Neural progenitor cell (in vitro differentiated cells): ENCODE measurements around the gene RABIF. TPM values are rescaled to one million over a fixed set of nuclear protein-coding genes. Genes with fewer than 3 reads are reported as not detected.
"Not testable (repeated sequence)": the region's sequence is repeated elsewhere in the genome, so short reads cannot be mapped to it uniquely, and the experiment has no call there.

Source experiments
- DNase-seq: peaks from one replicate; pipeline ENCODE4 v3.0.0-alpha.2; 2016; ENCODE audit warnings: low spot score
- H2AFZ ChIP-seq: fragments of 200-600 bp; sonication (generic); replicated peaks from 2 replicates; pipeline ENCODE4 v1.6.1; 2016; ENCODE audit warnings: antibody characterized with exemption
- H3F3A ChIP-seq: fragments of 200-600 bp; sonication (generic); 2 replicates; pipeline ENCODE4 v1.6.1; 2016; ENCODE audit warnings: antibody characterized with exemption, low read depth
- H3K27ac ChIP-seq: fragments of 200-600 bp; sonication (generic); 2 replicates; pipeline ENCODE4 v1.5.1; 2016; ENCODE audit warnings: mild to moderate bottlenecking
- H3K27me3 ChIP-seq: fragments of 200-600 bp; sonication (generic); 2 replicates; pipeline ENCODE4 v1.6.1; 2016; ENCODE audit warnings: mild to moderate bottlenecking, moderate library complexity
- H3K36me3 ChIP-seq: fragments of 200-600 bp; sonication (generic); 2 replicates; pipeline ENCODE4 v1.5.1; 2016
- H3K4me1 ChIP-seq: fragments of 200-600 bp; sonication (generic); 2 replicates; pipeline ENCODE4 v1.6.1; 2016; ENCODE audit warnings: mixed run types
- H3K4me2 ChIP-seq: fragments of 200-600 bp; sonication (generic); 2 replicates; pipeline ENCODE4 v1.6.1; 2016
- H3K4me3 ChIP-seq: fragments of 200-600 bp; sonication (generic); 2 replicates; pipeline ENCODE4 v1.5.1; 2016
- H3K79me2 ChIP-seq: fragments of 200-600 bp; sonication (generic); 2 replicates; pipeline ENCODE4 v1.6.1; 2016; ENCODE audit warnings: low read depth
- H3K9ac ChIP-seq: fragments of 200-600 bp; sonication (generic); 2 replicates; pipeline ENCODE4 v1.6.1; 2016
- H3K9me3 ChIP-seq: fragments of 200-600 bp; sonication (generic); 2 replicates; pipeline ENCODE4 v1.5.1; 2016; ENCODE audit warnings: low read depth
- H4K20me1 ChIP-seq: fragments of 200-600 bp; sonication (generic); 2 replicates; pipeline ENCODE4 v1.6.1; 2016; ENCODE audit warnings: low read depth
- H3K27ac Mint-ChIP-seq: 3 replicates; pipeline ENCODE4 v1.8.0; 2021; ENCODE audit warnings: mixed read lengths
- H3K27me3 Mint-ChIP-seq: 2 replicates; pipeline ENCODE4 v1.8.0; 2022; ENCODE audit warnings: low read depth, mild to moderate bottlenecking, inconsistent platforms, moderate library complexity, mixed read lengths; ENCODE audit not compliant: insufficient read depth
- H3K36me3 Mint-ChIP-seq: 3 replicates; pipeline ENCODE4 v1.8.0; 2021; ENCODE audit warnings: mixed read lengths
- H3K4me1 Mint-ChIP-seq: 3 replicates; pipeline ENCODE4 v1.8.0; 2021; ENCODE audit warnings: mixed read lengths
- H3K4me3 Mint-ChIP-seq: 3 replicates; pipeline ENCODE4 v1.8.0; 2021; ENCODE audit warnings: mild to moderate bottlenecking, moderate library complexity, mixed read lengths
- H3K9me3 Mint-ChIP-seq: 3 replicates; pipeline ENCODE4 v1.8.0; 2020; ENCODE audit warnings: mixed read lengths
- EZH2 ChIP-seq: fragments of 200-600 bp; sonication (generic); IDR thresholded peaks from 2 replicates; pipeline ENCODE4 v1.6.1; 2017; ENCODE audit warnings: antibody characterized with exemption, mild to moderate bottlenecking, moderate library complexity
- EZH2phosphoT487 ChIP-seq: fragments of 200-600 bp; sonication (generic); IDR thresholded peaks from 2 replicates; pipeline ENCODE4 v1.6.1; 2017; ENCODE audit warnings: antibody characterized with exemption
- total RNA-seq: library from RNA; depleted of rRNA; stranded (reverse); fragments of >200 nt; gene quantifications from 2 replicates; pipeline ENCODE4 v1.2.3, GENCODE V29; 2015; ENCODE audit warnings: low replicate concordance
- TF ChIP-seq, protein P1 (sequence below): fragments of 200-600 bp; sonication (generic); IDR thresholded peaks from 2 replicates; pipeline ENCODE4 v1.5.1; 2017; ENCODE audit warnings: antibody characterized with exemption, mild to moderate bottlenecking

Gene RABIF
- total RNA-seq, 1 donor from 2014 or later, result 5.8 TPM

DNA sequence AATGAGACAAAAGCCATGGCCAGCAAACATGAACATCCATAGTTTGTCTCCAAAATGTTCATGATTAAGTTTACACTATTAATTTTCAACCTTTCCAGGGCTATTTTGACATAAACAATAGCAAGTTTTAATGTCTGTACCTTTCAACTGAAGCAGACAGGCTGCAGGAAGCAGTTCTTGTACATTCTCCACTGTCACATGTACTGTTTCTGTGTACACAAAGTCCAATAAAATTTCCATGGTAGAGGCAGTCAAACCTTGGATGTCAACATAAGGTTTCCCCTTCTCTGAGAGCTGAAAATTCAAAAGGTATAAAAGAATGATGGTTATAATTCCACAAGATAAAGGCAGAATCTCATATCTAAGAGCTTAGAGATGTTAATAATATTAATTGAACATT is 30.7 kb upstream of the RABIF start:
- H3K27ac Mint-ChIP-seq, result no peak overlapping the region
- Histone ChIP-seq H3K4me1 (no peaks in the 10 kb centered on the region), H3K79me2 (peaks cover 26% of the 10 kb centered on the region), H3K27me3 (no peaks in the 10 kb centered on the region), H3K36me3 (peaks cover 22% of the 10 kb centered on the region), H3K4me3 (no peak overlapping the region), H2AFZ (no peak overlapping the region), H3K9ac (no peak overlapping the region), H3K4me2 (no peak overlapping the region), H3K27ac (no peak overlapping the region), H4K20me1 (no peaks in the 10 kb centered on the region), H3K9me3 (no peaks in the 10 kb centered on the region), H3F3A (no peaks in the 10 kb centered on the region)
- H3K9me3 Mint-ChIP-seq, result no peaks in the 10 kb centered on the region
- H3K4me1 Mint-ChIP-seq, result no peaks in the 10 kb centered on the region
- peaks cover 5% of the 10 kb centered on the region for H3K36me3 Mint-ChIP-seq
- TF ChIP-seq EZH2 (no peak), EZH2phosphoT487 (no peak)
- TF ChIP-seq, protein P1, sequence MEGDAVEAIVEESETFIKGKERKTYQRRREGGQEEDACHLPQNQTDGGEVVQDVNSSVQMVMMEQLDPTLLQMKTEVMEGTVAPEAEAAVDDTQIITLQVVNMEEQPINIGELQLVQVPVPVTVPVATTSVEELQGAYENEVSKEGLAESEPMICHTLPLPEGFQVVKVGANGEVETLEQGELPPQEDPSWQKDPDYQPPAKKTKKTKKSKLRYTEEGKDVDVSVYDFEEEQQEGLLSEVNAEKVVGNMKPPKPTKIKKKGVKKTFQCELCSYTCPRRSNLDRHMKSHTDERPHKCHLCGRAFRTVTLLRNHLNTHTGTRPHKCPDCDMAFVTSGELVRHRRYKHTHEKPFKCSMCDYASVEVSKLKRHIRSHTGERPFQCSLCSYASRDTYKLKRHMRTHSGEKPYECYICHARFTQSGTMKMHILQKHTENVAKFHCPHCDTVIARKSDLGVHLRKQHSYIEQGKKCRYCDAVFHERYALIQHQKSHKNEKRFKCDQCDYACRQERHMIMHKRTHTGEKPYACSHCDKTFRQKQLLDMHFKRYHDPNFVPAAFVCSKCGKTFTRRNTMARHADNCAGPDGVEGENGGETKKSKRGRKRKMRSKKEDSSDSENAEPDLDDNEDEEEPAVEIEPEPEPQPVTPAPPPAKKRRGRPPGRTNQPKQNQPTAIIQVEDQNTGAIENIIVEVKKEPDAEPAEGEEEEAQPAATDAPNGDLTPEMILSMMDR, result no peak
- H3K4me3 Mint-ChIP-seq, result no peak overlapping the region
- no peak for DNase-seq
- H3K27me3 Mint-ChIP-seq, result no peaks in the 10 kb centered on the region

DNA sequence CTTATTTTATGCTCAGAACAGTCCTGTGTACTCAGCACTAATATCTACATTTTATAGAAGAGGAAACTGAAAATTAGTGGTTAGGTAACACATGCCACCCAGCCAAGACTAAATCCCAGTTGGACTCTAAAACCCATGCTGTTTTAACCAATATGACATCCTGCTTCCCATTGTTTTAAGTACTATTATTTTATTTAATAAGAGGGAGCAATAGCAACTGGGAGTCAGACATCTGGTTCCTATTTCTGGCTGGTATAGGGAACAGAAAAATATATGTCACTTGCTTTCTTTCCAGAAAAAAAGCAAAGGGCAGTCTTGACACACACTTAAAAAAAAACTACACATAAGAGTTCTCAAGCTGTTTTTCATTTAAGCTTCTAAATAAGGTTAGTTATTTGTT is 26.2 kb upstream of the RABIF start:
- no peaks in the 10 kb centered on the region for H3K79me2 ChIP-seq
- no peak overlapping the region for H2AFZ ChIP-seq
- H3K36me3 ChIP-seq, result peaks cover 10% of the 10 kb centered on the region
- H3K4me2 ChIP-seq, result no peak overlapping the region
- no peaks in the 10 kb centered on the region for H3K4me1 Mint-ChIP-seq
- TF ChIP-seq, protein P1, result no peak
- TF ChIP-seq EZH2phosphoT487 (no peak), EZH2 (no peak)
- no peaks in the 10 kb centered on the region for H3K27me3 Mint-ChIP-seq
- no peaks in the 10 kb centered on the region for H3K9me3 ChIP-seq
- H3K9ac ChIP-seq, result no peak overlapping the region
- peaks cover 20% of the 10 kb centered on the region for H3K36me3 Mint-ChIP-seq
- H3K27ac ChIP-seq, result no peak overlapping the region
- no peaks in the 10 kb centered on the region for H3K27me3 ChIP-seq
- no peak overlapping the region for H3K4me3 ChIP-seq
- no peaks in the 10 kb centered on the region for H3K4me1 ChIP-seq
- H3K4me3 Mint-ChIP-seq, result no peak overlapping the region
- H4K20me1 ChIP-seq, result no peaks in the 10 kb centered on the region
- no peaks in the 10 kb centered on the region for H3F3A ChIP-seq
- H3K27ac Mint-ChIP-seq, result no peak overlapping the region
- DNase-seq, result no peak
- no peaks in the 10 kb centered on the region for H3K9me3 Mint-ChIP-seq

DNA sequence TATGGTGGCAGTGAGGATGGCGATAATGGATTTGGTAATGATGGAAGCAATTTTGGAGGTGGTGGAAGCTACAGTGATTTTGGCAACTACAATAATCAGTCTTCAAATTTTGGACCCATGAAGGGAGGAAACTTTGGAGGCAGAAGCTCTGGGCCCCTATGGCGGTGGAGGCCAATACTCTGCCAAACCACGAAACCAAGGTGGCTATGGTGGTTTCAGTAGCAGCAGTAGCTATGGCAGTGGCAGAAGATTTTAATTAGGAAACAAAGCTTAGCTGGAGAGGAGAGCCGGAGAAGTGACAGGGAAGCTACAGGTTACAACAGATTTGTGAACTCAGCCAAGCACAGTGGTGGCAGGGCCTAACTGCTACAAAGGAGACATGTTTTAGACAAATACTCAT is 23.5 kb upstream of the RABIF start:
- H3K27ac Mint-ChIP-seq, H3K79me2 ChIP-seq, H4K20me1 ChIP-seq, H3K4me1 ChIP-seq, H3K4me3 Mint-ChIP-seq, H3K9me3 ChIP-seq, DNase-seq, H3K36me3 ChIP-seq, H3K9ac ChIP-seq, H3K4me2 ChIP-seq, H3K27me3 ChIP-seq, H3K4me3 ChIP-seq, H3K27ac ChIP-seq, H2AFZ ChIP-seq, H3K27me3 Mint-ChIP-seq, H3K4me1 Mint-ChIP-seq, H3K9me3 Mint-ChIP-seq, H3F3A ChIP-seq: not testable (repeated sequence)
- peaks cover 18% of the 10 kb centered on the region for H3K36me3 Mint-ChIP-seq

DNA sequence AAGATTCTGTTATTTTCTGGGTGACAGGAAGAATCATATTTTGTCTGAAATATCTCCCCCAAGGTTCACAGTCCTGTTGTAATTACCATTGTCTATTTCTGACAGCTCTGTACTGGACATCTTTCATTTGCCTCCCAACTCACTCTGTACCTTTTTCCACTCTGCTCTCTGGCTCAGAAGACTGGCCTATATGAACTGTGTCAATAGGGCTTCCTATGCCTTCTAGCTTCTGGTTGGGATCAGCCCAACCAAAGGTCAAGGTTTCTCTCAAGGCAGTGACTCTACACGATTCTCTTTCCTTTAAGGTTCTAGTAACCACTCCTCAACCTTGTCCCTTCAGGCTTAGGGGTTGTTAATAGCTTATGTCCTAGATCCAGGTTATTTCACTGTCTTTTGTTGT is 20.5 kb upstream of the RABIF start:
- Mint-ChIP-seq H3K4me1 (no peaks in the 10 kb centered on the region), H3K27me3 (no peaks in the 10 kb centered on the region), H3K27ac (no peak overlapping the region), H3K36me3 (peaks cover 20% of the 10 kb centered on the region), H3K4me3 (no peak overlapping the region), H3K9me3 (no peaks in the 10 kb centered on the region)
- no peaks in the 10 kb centered on the region for H3F3A ChIP-seq
- no peaks in the 10 kb centered on the region for H3K9me3 ChIP-seq
- TF ChIP-seq, protein P1, result no peak
- TF ChIP-seq EZH2phosphoT487 (no peak), EZH2 (no peak)
- no peak overlapping the region for H3K9ac ChIP-seq
- H4K20me1 ChIP-seq, result no peaks in the 10 kb centered on the region
- H3K4me3 ChIP-seq, result no peak overlapping the region
- no peak for DNase-seq
- H3K79me2 ChIP-seq, result no peaks in the 10 kb centered on the region
- H3K27me3 ChIP-seq, result no peaks in the 10 kb centered on the region
- no peak overlapping the region for H3K27ac ChIP-seq
- no peaks in the 10 kb centered on the region for H3K36me3 ChIP-seq
- H3K4me1 ChIP-seq, result no peaks in the 10 kb centered on the region
- no peak overlapping the region for H3K4me2 ChIP-seq
- H2AFZ ChIP-seq, result no peak overlapping the region
